ENCODE data around the gene PAK4.

PAK4 gene

DNA sequence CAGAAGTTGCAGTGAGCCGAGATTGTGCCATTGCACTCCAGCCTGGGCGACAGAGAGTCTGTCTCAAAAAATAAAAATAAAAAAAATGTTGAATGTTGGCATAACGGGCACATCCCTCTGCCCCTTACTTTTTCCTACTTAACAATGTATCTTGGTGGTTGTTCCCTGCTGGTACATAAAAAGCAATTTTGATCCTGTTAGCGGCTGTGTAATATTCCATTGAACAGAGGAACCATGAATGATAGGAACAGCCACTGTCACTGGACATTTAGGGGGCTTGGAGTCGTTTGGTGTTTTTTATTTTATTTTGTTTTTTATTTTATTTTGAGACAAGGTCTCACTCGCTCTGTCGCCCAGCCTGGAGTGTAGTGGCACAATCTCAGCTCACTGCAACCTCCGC, 60.8 kb downstream of the PAK4 start:
- no peak for DNase-seq

DNA sequence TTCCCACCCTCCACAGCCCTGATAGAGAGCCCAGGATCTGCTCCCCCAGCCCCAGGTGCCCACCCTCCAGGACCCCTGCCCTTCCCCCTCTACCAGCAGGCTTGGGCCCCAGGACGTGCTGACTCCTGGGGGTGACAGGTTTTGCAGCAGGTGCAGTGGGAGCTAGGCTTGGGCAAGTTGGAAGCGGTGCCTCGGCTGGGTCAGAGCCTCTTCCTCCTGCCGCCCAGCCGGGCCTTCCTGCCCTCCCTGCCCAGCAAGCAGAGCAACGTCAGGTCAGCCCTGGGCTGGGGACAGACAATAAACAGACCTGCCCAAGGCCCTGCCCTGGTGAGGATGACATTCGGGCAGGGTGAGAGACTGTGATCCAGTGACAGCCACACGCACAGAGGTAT, 62.0 kb downstream of the PAK4 start:
- no peak for DNase-seq

DNA sequence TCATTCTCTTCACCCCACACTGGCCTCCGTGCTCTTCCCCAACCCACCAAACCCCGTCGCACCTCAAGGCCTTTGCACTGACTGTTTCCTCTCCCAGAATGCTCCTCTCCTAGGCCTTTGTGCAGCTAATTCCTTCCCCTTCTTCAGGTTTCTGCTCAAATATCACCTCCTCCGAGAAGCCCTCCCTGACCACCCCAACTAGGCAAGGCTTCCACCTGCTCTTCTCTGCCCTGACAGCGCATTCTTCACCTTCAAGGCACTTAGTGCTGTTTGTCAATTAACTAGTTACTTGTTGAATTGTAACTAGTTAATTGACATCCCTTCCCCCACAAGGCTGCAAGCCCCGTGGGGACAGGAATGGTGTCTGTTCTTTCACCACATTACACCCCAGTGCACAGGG, 63.4 kb downstream of the PAK4 start:
- DNase-seq: no peak

DNA sequence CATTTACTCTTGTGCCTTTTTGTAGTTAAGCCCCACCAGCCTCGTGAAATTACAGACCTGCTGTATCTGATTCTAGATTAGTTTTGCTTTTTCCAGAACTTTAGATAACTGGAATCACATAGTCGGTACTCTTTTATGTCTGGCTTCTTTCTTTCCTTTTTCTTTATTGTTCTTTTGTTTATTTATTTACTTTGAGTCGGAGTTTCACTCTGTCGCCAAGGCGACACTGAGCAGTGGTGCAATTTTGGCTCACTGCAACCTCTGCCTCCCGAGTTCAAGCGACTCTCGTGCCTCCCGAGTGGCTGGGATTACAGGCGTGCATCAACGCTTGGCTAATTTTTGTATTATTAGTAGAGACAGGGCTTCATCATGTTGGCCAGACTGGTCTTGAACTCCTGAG, 65.2 kb downstream of the PAK4 start:
- no peak for DNase-seq

DNA sequence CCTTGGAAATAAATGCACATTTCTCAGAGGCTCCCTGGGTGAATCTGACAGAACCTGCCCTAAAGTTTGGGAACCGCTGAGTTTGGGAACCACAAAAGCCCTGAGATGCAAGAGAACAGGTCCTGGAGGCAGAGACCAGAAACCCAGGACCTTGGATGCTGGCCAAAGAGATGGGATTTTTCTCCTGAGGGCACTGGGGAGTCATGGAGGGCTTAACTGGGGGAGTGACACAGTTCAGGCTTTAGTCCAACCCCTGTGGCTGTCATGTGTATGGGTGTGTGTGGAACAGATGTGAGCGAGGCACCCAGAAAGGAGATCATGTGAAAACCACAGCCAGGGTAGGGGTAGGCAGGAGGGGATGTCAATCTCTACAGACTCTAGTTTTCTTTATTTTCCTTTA, 67.3 kb downstream of the PAK4 start:
- DNase-seq: no peak

DNA sequence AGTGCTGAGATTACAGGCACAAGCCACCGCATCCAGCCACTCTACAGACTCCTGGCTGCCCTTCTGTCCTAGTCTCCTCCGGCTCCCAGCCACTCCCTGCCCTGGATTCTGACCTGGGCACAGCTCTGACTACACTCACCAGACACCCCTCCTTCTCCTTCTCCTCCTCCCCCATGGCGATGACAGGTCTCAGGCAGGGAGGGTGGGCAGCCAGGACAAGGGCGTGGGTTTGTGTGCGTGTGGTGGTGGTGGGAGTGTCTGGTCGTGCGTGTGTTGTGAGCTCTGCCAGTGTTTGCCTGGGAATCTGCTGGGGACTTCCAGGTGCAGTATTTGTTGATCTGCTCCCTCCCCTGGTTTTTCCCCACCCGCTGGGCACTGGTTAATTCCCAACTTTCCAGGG, 68.2 kb downstream of the PAK4 start:
- DNase-seq: no peak

DNA sequence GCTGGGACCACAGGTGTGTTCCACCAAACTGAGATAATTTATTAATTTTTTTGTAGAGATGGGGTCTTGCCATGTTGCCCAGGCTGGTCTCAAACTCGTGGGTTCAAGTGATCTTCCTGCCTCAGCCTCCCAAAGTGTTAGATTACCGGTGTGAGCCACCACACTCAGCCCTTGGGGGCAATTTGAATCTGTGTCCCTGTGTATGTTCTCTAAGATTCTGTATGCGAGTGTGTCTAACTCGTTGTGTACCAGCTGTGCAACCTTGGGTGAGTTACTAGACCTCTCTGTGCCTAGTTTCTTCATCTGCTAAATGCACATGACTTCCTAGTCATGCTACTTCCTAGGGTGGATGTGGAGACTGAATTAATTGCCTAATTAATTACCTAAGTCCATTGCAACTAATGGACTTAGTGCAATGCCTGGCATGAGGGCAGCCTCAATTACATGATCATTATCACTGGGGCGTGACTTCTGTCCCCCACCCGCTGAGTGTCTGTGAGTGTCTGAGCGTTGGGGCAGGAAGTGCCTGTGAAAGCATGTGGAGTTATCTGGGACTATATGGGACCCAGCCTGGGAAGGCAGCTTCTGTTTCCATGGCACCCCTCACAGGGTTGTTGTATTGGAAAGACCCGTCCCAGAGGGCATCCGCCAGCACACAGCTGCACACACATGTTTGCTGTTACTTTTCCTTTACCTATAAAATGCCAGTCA, 69.4 kb downstream of the PAK4 start:
- DNase-seq: no peak

DNA sequence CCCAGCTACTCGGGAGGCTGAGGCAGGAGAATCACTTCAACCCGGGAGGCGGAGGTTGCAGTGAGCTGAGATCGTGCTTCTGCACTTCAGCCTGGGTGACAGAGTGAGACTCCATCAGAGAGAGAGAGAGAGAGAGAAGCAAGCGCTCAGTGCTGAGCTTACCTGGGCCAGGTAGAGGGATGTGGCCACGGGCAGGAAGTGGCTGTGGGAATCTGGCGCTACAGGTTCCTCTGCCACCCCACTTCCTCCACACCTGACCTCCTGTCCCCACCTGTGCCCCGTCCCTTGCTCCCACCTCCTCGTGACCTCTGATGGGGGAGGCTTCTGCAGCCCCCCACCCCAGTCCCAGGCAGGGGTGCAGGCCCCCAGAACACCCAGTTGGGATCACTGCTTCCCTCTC, 70.2 kb downstream of the PAK4 start:
- DNase-seq: no peak

DNA sequence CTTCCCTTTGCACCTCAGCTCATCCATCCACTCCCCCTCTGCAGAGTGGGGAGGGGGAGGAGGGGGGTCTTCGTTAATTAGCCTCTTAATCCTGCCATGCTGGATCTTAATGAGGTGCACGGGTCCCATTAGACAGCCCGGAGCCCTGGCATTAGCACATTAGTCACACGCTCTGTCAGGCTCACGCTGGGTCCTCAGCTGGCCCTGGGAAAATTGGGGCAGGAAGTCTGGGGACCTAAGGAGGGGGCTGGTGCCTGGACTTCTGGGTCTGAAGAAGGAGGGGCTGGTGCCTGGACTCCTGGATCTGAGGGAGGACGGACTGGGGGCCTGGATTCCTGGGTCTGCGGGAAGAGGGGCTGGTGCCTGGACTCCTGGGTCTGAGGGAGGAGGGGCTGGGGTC, 70.7 kb downstream of the PAK4 start:
- DNase-seq: no peak

DNA sequence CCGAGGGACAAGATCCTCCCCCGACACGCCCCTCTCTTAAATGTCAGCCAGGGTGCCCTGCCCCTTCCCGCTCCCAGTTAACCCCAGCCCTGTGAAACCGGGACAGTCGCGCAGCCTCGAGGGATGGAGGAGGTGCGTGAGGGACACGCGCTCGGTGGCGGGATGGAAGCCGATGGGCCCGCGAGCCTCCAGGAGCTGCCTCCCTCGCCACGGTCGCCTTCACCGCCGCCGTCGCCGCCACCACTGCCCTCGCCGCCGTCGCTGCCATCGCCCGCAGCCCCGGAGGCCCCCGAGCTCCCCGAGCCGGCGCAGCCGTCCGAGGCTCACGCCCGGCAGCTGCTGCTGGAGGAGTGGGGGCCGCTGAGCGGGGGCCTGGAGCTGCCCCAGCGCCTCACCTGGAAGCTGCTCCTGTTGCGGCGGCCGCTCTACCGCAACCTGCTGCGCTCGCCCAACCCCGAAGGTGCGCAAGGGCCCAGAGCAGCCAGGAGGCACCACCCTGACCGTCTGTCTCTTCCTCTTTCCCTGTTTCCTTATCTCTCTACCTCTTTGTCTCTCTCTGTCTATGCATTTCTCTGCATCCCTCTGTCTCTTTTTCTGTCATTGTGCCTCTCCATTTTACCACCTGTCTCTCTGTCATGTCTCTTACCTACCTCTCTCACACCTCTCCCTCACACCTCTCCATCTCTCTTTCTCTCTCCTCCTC, 71.4 kb downstream of the PAK4 start, which contains the start of gene NCCRP1:
NCCRP1 (plus strand) TSS at position 105 of the 703 bp plus-strand sequence; CDS start at position 124, 19 bp downstream.
- no peak for DNase-seq

DNA sequence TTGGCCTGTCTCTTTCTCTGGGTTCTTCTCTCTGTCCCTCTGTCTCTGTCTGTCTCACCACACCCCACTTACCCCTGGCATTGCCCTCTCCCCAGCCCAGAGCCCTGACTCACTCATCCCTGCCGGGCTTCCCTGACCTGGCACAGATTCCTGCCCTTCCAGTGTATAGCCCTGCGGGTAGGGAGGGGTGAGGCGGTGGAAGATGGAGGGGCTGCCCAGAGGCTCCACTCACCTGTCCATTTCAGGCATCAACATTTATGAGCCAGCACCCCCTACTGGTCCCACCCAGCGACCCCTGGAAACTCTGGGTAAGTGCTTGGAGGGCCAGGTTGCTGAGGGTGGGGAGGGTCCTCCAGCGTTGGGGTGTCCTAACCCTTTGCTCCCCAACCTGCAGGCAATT, 72.2 kb downstream of the PAK4 start:
- DNase-seq: no peak

DNA sequence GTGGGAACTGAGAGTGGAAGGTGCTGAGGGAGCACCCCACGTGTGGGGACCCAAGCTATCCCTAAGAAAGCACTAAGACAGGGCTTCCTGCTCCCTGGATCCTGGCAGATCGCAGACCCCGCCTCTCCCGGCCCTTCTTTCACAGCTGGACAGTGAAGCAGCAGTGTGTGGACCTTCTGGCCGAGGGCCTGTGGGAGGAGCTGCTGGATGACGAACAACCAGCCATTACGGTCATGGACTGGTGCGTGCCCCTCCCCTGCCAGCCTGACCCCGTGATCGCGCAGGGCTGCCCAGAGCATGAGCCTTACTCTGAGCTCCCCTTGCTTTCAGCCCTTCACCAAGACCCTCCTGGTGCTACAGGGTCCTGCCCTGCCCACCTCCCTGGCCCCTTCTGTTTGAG, 73.4 kb downstream of the PAK4 start:
- peak; percentile 69 for DNase-seq

DNA sequence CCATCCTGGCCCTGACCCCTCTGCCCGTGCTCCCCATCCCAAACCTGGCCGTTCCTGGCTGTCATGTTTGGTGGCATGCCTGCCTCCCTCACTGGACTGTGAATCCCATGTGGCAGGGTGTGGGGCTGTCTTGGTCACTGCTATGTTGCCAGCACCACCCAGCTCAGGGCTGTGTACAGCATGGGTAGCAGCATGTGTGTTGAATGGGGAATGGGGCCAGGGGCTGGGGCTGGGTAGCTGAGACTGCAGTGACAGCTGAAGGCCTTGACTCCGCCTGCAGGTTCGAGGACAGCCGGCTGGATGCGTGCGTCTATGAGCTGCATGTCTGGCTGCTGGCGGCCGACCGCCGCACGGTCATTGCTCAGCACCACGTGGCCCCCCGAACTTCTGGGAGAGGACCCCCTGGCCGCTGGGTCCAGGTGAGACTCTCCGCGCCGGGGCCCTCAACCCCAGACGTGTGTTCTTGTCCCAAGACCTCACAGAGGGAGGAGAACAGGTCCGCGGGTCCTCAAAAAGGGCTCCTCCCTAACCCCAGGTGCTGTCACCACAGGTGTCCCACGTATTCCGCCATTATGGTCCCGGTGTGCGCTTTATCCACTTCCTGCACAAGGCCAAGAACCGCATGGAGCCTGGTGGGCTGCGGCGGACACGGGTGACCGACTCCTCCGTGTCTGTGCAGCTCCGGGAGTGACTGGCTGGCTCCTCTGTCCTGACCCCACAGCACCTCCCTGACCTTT, 74.6 kb downstream of the PAK4 start:
- DNase-seq: no peak

DNA sequence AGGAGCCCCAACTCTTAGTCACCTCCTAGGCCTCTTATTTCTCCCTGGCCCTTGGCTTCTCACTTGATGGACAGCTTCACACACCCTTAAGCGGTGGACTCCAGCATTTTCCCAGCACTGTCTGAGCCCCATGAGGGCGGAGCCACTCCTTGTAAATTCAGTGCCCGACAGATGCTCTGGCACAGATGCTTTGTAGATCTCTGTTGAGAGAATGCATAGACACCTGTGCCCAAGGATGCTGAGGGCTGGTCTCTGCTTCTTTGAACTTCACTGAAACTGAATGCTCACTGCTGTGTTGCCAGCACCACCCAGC, 75.2 kb downstream of the PAK4 start:
- no peak for DNase-seq

DNA sequence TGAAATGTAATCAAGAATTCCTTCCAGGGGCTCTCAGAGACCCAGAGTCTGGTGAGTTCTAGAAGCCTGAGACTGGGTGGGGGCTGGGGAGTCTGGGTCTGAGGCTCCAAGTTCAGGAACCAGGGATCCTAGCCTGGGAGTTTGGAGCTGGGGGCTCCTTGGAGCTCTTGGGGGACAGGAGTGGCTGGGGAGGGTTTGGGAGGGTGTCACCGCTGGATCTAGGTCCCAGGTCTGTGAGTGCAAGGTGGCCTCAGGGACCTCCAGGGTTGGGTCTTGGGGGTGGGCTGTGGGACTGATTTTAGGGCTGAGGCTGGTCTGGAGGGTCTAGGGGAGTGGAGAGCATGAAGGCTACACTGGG, 77.4 kb downstream of the PAK4 start:
- no peak for DNase-seq

DNA sequence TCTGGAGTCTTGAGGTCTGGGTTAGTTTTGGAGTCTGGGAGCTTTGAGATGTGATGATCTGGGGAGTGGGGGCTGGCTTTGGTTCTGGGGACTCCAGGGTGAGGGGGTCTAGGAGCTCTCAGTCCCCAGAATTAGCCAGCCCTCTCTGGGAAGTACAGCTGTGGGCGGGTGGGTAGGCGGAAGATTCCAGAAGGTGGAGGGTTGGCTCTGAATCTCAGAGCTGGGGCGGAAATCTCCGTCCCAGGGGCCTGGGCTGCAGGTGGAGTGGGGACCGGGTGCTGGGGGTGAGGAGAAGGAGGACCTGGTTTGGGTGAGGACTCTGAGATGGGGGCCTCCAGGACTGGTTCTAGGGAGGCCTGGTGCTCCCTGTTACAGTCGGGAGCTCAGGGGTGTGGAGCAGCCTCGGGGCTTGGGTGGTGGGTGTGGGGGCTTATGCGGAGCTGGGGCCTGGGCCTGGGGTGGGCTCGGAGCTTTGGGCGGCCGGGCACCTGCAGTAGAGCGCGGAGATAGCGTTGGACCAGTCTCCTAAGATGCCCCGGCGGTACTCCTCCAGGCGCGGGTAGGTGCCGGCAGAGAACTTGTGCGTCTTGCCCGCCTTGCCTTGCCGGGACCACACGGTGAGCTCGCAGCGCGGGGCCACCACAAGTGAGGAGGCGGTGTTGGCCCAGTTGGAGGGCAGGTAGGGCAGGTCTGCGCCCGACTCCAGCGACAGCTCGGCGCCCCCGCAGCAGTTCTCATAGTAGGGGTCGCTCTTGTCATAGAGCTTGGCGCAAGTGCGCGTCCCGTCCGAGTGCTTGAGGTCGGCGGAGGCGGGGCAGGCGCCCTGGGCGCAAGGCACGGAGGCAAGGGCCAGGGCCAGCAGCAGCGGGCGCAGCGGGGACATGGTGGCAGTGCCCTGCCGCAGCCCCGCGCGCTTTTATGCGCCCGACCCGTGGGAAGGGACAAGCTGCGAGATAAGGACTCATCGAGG, 78.1 kb downstream of the PAK4 start, which contains the start of gene SYCN:
SYCN (minus strand) TSS at position 892 of the 970 bp plus-strand sequence; CDS start at position 883, 9 bp downstream.
- DNase-seq: no peak

DNA sequence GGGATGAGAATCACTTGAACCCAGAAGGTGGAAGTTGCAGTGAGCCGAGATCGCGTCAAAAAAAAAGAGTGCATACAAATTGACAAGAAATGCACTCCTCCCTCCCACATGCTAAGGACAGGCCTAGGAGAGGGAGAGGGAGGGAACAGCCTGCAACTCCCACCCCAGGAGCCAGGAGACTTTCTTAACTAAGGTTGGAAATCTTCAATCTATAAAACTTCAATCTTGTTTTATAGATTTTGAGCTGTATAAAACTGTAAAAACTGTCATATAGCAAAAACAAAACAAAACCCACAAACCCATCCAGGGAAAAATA, 79.8 kb downstream of the PAK4 start:
- no peak for DNase-seq

DNA sequence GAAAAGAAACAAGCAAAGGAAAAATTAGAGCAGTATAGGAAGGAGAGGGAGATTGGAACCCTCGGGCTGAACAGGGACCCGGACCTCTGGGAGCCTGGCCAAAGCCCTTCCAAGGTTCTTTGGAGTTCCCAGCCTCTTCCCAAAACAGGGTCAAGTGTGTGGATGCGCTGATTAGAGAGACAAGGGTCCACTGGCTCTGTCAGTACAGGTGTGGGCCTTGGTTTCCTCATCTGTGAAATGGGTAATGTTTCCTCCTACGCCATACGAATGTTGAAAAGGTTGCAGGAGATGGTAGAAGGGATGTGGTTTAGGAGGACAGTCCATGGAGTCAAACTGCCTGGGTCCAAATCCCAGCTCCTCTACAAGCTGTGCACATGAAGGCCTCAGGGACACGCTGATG, 80.5 kb downstream of the PAK4 start:
- DNase-seq: no peak

DNA sequence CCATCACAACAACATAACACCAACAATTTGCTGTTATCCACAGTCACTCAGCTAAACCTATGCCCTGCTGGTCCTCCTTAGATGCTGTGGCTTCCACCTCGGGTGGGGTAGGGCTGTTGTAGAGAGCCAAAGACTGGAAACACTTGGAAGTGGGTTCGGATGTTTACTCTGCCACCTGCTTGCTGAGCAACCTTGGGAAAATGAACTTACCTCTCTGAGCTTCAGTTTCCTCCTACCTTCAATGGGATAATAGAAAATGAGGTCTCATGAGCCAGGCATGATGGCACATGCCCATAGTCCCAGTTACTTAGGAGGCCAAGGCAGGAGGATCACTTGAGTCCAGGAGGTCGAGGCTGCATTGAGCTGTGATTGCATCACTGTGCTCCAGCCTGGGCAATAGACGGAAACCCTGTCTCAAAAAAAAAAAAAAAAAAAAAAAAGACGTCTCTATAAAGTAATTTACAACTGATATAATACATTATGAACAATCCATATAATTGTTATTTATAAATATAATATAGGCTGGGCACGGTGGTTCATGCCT, 81.8 kb downstream of the PAK4 start:
- no peak for DNase-seq

DNA sequence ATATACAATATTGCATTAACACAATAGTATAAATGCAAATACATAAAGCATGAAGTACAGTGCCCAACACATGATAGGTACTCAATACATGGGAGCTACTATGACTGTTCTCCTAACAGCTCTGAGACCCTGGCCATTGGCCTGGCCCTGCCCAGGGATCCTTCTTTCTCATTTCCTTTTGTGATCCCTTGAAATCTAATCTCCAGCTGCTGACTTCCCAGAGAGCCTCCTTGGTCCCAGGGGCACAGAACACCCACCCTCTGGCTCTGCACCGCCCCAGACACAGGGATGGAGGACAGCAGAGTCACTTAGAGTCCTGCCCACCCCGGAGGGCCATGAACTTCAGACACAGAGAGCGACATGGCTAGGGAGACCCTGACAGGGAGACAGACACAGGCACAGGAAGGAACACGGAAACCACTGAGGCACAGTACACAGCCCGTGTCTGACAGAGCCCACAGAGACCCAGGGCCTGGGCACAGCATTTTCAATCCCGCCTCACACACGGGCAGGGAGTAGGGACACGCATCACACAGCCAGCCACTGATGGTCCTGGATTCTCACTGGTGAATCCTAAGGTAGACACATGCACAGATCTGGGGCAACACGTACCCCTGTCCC, 82.7 kb downstream of the PAK4 start:
- no peak for DNase-seq

DNA sequence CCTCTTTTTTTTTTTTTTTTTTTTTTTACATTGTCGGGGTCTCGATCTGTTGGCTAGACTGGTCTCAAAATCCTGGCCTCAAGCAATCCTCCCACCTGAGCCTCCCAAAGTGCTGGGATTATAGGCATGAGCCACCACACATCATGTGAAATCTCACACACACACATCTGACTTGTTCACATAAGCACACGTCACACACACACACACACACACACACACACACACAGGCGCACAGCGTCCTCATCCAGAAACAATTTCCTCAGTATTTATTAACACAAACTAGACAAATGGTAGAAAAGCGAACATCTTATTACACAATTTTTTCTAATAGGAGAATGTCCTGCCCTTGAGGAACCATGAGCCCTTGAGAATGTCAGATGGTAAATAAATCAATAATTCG, 83.6 kb downstream of the PAK4 start:
- DNase-seq: no peak

DNA sequence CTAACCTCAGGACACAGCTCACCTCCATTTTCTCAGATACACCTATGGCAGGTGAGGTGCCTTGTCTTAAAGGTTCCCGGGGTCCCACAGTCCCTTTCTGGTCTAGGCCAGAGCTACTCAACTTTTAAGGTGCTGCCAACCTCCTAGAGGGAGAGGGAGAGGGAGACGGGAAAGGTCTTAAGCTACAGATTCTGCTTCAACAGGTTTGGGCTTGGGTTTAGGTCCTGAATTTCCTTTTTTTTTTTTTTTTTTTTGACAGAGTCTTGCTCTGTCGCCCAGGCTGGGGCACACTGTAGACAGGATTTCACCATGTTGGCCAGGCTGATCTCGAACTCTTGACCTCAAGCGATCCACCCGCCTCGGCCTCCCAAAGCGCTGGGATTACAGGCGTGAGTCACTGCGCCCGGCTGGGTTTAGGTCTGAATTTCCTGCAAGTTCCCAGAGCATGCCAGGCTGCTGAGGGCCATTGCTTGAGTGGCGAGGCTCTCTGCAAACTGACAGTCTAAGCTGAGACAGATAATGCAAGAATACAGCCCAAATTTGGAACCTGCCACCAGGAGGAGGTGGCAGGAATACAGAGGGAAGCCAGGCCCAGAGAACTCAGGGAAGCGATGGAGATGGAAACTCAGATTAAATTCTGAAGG, 86.3 kb downstream of the PAK4 start:
- no peak for DNase-seq
